ENCODE measurements around the gene MAS1.
"Not testable (repeated sequence)": the region's sequence is repeated elsewhere in the genome, so short reads cannot be mapped to it uniquely, and the experiment has no call there.

MAS1 gene

GRCh38 chr6:159916237-159916636, 25.4 kb downstream of the MAS1 start:
- no peak for DNase-seq

- DNase-seq, result no peak
Observed at GRCh38 chr6:159916752-159917151, 26.0 kb downstream of the MAS1 start.

- DNase-seq, result peak in 1 of 51 donors; percentile 25
Observed at GRCh38 chr6:159919011-159919511, 28.3 kb downstream of the MAS1 start.

GRCh38 chr6:159919800-159920199, 29.0 kb downstream of the MAS1 start:
- no peak for DNase-seq

GRCh38 chr6:159924150-159924549, 33.4 kb downstream of the MAS1 start:
- DNase-seq, result not testable (repeated sequence)

- no peak for DNase-seq
Observed at GRCh38 chr6:159926542-159927203, 35.9 kb downstream of the MAS1 start.

GRCh38 chr6:159929819-159930218, 39.0 kb downstream of the MAS1 start:
- DNase-seq, result peak in 1 of 51 donors; percentile 2

- DNase-seq, result no peak
Observed at GRCh38 chr6:159931112-159931511, 40.3 kb downstream of the MAS1 start.

GRCh38 chr6:159931846-159932245, 41.1 kb downstream of the MAS1 start:
- no peak for DNase-seq

- DNase-seq, result no peak
Observed at GRCh38 chr6:159933077-159933476, 42.3 kb downstream of the MAS1 start.

GRCh38 chr6:159934181-159934580, 43.4 kb downstream of the MAS1 start:
- no peak for DNase-seq

- DNase-seq, result no peak
Observed at GRCh38 chr6:159935065-159935464, 44.3 kb downstream of the MAS1 start.

- no peak for DNase-seq
Observed at GRCh38 chr6:159935633-159936032, 44.8 kb downstream of the MAS1 start.

GRCh38 chr6:159939591-159940016, 48.8 kb downstream of the MAS1 start:
- DNase-seq, result no peak

Measured in hypothalamus (tissue), 51 donors.